Spleen (tissue), 11 donors: ENCODE results near the gene PKMYT1. TPM values are rescaled to one million over a fixed set of nuclear protein-coding genes. Genes with fewer than 3 reads are reported as not detected.

ENCODE experiments used
- DNase-seq: peaks from one replicate; pipeline ENCODE4 v3.0.0-alpha.2; 2020
- H3K27ac ChIP-seq, 8 donors: fragments of 200-600 bp; sonication (generic) in 7 of 8; 1 replicate in 4 of 8; 2 replicates in 4 of 8; pipeline versions ENCODE4 v1.5.0 to v1.8.0; 2016 to 2021; ENCODE audit warnings: inconsistent platforms in 4 of 8, mild to moderate bottlenecking in 4 of 8, moderate library complexity in 1 of 8
- H3K27me3 ChIP-seq, 7 donors: fragments of 200-600 bp; sonication (generic) in 6 of 7; replicated peaks in 1 of 7; 1 replicate in 4 of 7; 2 replicates in 3 of 7; pipeline versions ENCODE4 v1.5.0 to v1.8.0; 2016 to 2021; ENCODE audit warnings: inconsistent platforms in 3 of 7, mild to moderate bottlenecking in 1 of 7
- H3K36me3 ChIP-seq, 6 donors: fragments of 200-600 bp; sonication (generic) in 5 of 6; 1 replicate in 4 of 6; 2 replicates in 2 of 6; pipeline versions ENCODE4 v1.5.0 to v1.8.0; 2016 to 2021; ENCODE audit warnings: inconsistent platforms in 2 of 6
- H3K4me1 ChIP-seq, 6 donors: fragments of 200-600 bp; sonication (generic) in 5 of 6; 1 replicate in 3 of 6; 2 replicates in 3 of 6; pipeline versions ENCODE4 v1.5.0 to v1.8.0; 2016 to 2021; ENCODE audit warnings: inconsistent platforms in 3 of 6
- H3K4me3 ChIP-seq, 8 donors: fragments of 200-600 bp; sonication (generic) in 7 of 8; 1 replicate in 4 of 8; 2 replicates in 4 of 8; pipeline versions ENCODE4 v1.5.0 to v1.8.0; 2016 to 2021; ENCODE audit warnings: inconsistent platforms in 4 of 8, mild to moderate bottlenecking in 4 of 8, moderate library complexity in 2 of 8
- H3K9me3 ChIP-seq, 8 donors: fragments of 200-600 bp; sonication (generic) in 7 of 8; 1 replicate in 4 of 8; 2 replicates in 4 of 8; pipeline versions ENCODE4 v1.5.0 to v1.8.0; 2016 to 2021; ENCODE audit warnings: inconsistent platforms in 4 of 8
- POLR2A ChIP-seq, 3 donors: fragments of 450-650 bp; IDR thresholded peaks; one replicate each; pipeline ENCODE4 v1.5.1; 2017; ENCODE audit warnings: antibody characterized with exemption in 3 of 3, mild to moderate bottlenecking in 1 of 3
- POLR2AphosphoS5 ChIP-seq, 3 donors: sonication (generic); formaldehyde crosslinking; IDR thresholded peaks; one replicate each; pipeline ENCODE4 v1.5.1; 2017; ENCODE audit warnings: antibody characterized with exemption in 3 of 3
- WGBS, 5 donors: extraction: QIAGEN DNeasy Blood & Tissue Kit in 3 of 5; methylation state at CpG; one replicate each; pipeline versions ENCODE4 v1.1.5 to v1.1.7; 2013 to 2018; 5-methylcytosine and 5-hydroxymethylcytosine counted together
- intact Hi-C: fragments of 100-400 bp; cut with DNase I; formaldehyde crosslinking; loops from one replicate; pipeline ENCODE4 v1.15.0; 2023; ENCODE audit warnings: low total_unique reads
- polyA plus RNA-seq, 3 donors: library from polyadenylated mRNA; stranded (reverse); fragments of 200-250 nt; gene quantifications; one replicate each; pipeline ENCODE4 v1.2.1, GENCODE V29; 2013
- total RNA-seq, 7 donors: library from RNA; depleted of rRNA in 3 of 7; stranded (reverse); fragments of >200 nt in 3 of 7; fragmentation: NEBNext Ultra II Directional in 4 of 7; extraction: Animal tissue kit (Norgen Biotek cat#: 25700) in 4 of 7; gene quantifications; one replicate each; pipeline versions ENCODE4 v1.1.0 to v1.2.1, GENCODE V29; 2016 to 2021
- TF ChIP-seq, protein P1 (sequence below), 11 experiments: fragments of 200-600 bp in 7 of 11; fragments of 450-650 bp in 4 of 11; sonication (generic) in 4 of 11; IDR thresholded peaks in 8 of 11; conservative IDR thresholded peaks in 3 of 11; 1 replicate in 7 of 11; 2 replicates in 4 of 11; pipeline versions ENCODE4 v1.4.0 to v1.8.0; 2016 to 2021; ENCODE audit warnings: antibody characterized with exemption in 11 of 11, inconsistent platforms in 4 of 11, mild to moderate bottlenecking in 1 of 11
- donor health status: healthy with polysubstance abuse.
- donor health status: DM: no; HTN: no; CAD: no; lungs with moderate emphysema.
- donor health status: DM: no; HTN: no; CAD: no.
- donor health status: Bipolar disorder and iron deficiency.
- donor health status: healthy.
- donor health status: DM: no; HTN: no; CAD: no.
- donor health status: DM: yes; HTN: yes; CAD: no.

The PKMYT1 gene
- total and polyA plus RNA-seq, 10 donors = 3.3 to 11.3 (median 6.2) TPM

DNA sequence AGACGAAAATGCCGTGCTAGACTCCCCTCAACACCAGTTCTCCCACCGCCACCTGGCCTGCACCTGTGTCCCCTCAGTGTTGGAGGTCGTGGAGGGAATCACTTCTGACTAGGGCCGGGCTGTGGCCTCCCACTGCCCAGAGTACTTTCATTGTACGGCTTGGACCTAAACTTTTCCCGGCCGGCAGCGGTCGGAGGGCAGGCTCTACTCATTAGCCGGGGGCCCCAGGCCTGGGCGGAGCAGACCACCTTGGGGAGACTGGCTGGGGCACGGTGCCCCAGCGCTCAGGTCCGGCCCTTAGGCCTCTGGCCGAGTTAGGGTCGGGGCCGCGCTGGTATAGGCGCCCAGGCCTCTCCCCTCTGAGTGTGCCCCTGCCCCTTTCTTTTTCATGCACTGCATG lies 37.1 kb upstream of the PKMYT1 start:
- H3K27me3 ChIP-seq = peaks cover 0 to 69% (median 32%) of the 10 kb centered on the region in 7 donors
- DNase-seq = no peak
- intact Hi-C loops = no loop called here

DNA sequence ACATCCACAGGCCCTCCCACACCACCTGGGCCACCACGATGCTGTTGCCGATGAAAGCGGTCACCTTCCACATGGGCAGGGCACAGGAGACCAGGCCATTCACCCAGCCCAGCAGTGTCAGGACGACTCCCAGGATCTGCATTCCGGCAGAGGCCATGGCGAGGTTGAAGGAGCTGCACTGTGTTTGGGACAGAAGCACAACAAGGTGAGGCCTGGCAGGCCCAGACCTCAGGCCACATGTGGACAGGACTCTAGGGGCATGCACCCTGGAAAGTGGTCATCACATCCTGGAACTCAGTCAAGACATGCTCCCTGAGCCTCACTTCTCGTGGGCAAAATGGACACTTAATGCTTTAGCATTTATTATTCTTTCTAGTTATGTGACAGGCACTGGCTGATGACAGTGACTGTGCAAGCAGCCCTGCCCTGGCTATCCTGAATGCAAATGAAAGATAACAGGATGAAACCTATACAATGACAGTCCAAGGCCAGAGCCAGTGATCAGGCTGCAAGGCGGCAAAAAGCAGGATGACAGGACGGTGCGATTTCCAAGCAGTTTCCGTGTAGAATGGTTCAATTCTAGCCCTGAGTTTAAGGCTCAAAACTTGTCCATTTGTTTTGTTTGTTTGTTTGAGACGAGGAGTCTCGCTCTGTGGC lies 35.7 kb upstream of the PKMYT1 start:
- H3K4me3 ChIP-seq = no peak overlapping the region
- H3K27me3 ChIP-seq = peaks cover 0 to 79% (median 40%) of the 10 kb centered on the region in 7 donors

More for the DNA sequence above, 37.1 kb upstream of the PKMYT1 start:
- Histone ChIP-seq H3K27ac (no peak overlapping the region), H3K4me3 (no peak overlapping the region), H3K4me1 (peaks cover 23 to 55% (median 43%) of the 10 kb centered on the region in 6 donors), H3K36me3 (no peaks in the 10 kb centered on the region), H3K9me3 (no peaks in the 10 kb centered on the region)
- no peak for TF ChIP-seq POLR2A (IDR thresholded peaks at IDR 0.05)
- TF ChIP-seq, protein P1, sequence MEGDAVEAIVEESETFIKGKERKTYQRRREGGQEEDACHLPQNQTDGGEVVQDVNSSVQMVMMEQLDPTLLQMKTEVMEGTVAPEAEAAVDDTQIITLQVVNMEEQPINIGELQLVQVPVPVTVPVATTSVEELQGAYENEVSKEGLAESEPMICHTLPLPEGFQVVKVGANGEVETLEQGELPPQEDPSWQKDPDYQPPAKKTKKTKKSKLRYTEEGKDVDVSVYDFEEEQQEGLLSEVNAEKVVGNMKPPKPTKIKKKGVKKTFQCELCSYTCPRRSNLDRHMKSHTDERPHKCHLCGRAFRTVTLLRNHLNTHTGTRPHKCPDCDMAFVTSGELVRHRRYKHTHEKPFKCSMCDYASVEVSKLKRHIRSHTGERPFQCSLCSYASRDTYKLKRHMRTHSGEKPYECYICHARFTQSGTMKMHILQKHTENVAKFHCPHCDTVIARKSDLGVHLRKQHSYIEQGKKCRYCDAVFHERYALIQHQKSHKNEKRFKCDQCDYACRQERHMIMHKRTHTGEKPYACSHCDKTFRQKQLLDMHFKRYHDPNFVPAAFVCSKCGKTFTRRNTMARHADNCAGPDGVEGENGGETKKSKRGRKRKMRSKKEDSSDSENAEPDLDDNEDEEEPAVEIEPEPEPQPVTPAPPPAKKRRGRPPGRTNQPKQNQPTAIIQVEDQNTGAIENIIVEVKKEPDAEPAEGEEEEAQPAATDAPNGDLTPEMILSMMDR (IDR thresholded peaks at IDR 0.05 in 8 of 11, conservative IDR thresholded peaks at IDR 0.05 in 3 of 11) = no peak
- no peak for TF ChIP-seq POLR2AphosphoS5 (IDR thresholded peaks at IDR 0.05)
- WGBS, 5 donors = 60 to 87% (median 77%) methylated on average over 8 to 20 of the region's 20 CpGs

DNA sequence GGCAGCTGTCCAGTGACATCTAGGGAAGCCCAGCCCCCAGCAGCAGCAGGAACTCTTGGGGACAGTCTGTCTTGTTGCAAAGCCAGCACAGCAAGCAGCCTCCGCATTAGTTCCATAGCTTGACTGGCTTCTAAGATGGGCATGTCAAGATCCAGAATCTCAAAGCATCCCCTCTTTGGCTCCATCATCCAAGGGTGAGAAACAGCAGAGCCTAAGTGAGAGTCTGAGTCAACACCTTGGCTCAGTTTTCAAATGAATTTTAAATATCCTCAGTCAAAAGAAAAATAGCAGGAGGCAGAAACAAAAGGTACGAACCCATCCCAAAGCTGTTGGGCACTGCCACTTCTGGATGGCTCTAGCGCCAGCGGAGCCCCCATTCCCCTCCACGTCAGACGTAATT lies 34.7 kb upstream of the PKMYT1 start:
- Histone ChIP-seq H3K9me3 (no peaks in the 10 kb centered on the region), H3K27ac (no peak overlapping the region), H3K4me1 (peaks cover 7 to 41% (median 21%) of the 10 kb centered on the region in 6 donors), H3K27me3 (peaks cover 0 to 86% (median 40%) of the 10 kb centered on the region in 7 donors), H3K36me3 (no peaks in the 10 kb centered on the region), H3K4me3 (no peak overlapping the region)
- 86 to 95% (median 89%) methylated on average over 6 of the region's 6 CpGs for WGBS, 5 donors
- DNase-seq = no peak
- intact Hi-C loops = no loop called here
- TF ChIP-seq POLR2A (IDR thresholded peaks at IDR 0.05) (no peak), POLR2AphosphoS5 (IDR thresholded peaks at IDR 0.05) (no peak)
- TF ChIP-seq, protein P1 (IDR thresholded peaks at IDR 0.05 in 8 of 11, conservative IDR thresholded peaks at IDR 0.05 in 3 of 11) = no peak

More for the DNA sequence above, 35.7 kb upstream of the PKMYT1 start:
- Histone ChIP-seq H3K27ac (no peak overlapping the region), H3K9me3 (no peaks in the 10 kb centered on the region), H3K36me3 (no peaks in the 10 kb centered on the region), H3K4me1 (peaks cover 11 to 47% (median 30%) of the 10 kb centered on the region in 6 donors)
- TF ChIP-seq, protein P1 (IDR thresholded peaks at IDR 0.05 in 8 of 11, conservative IDR thresholded peaks at IDR 0.05 in 3 of 11) = no peak
- TF ChIP-seq POLR2A (IDR thresholded peaks at IDR 0.05) (no peak), POLR2AphosphoS5 (IDR thresholded peaks at IDR 0.05) (no peak)
- intact Hi-C loops = no loop called here
- DNase-seq = no peak
- 77 to 92% (median 87%) methylated on average over 7 to 13 of the region's 13 CpGs for WGBS, 5 donors

DNA sequence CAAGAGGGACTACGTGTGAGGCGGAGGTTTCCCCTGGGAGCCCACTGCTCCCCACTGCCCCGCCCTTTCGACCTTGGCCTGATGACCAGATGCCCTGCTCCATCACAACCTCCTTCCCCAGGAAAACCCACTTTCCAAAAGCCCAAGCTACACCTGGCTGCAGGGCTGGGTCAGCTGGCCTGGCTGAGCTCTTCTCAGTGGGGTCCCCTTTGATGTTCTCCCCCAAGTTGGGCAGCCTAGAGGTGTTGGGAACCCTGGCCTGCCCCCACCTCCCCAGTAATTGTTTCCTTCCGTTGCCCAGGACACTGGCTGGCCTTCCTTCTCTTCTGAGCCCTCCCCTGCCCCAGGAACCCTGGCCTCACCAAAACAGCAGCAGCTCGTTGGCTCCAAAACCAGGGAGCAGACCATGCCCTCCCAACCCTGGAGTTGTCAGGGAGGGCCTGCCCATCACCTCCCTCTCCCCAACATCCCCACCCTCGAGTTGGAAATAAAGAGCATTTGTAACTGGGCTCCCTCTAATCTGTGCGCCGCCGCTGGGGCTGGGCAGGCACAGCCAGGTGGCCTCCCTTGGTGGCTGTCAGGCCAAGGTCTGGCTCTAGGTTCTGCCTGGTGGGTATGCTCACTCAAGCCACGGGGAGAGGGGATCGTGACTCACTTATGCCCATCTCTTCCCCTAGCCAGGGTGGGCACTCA lies 33.9 kb upstream of the PKMYT1 start:
- Histone ChIP-seq H3K4me3 (no peak overlapping the region), H3K27ac (no peak overlapping the region), H3K9me3 (no peaks in the 10 kb centered on the region), H3K4me1 (peaks cover 0 to 41% (median 16%) of the 10 kb centered on the region in 6 donors), H3K36me3 (no peaks in the 10 kb centered on the region), H3K27me3 (peaks cover 0 to 92% (median 40%) of the 10 kb centered on the region in 7 donors)
- TF ChIP-seq, protein P1 (IDR thresholded peaks at IDR 0.05 in 8 of 11, conservative IDR thresholded peaks at IDR 0.05 in 3 of 11) = no peak
- TF ChIP-seq POLR2AphosphoS5 (IDR thresholded peaks at IDR 0.05) (no peak), POLR2A (IDR thresholded peaks at IDR 0.05) (no peak)
- 60 to 72% (median 68%) methylated on average over 4 to 12 of the region's 12 CpGs for WGBS, 5 donors
- no peak for DNase-seq
- intact Hi-C loops = no loop called here
